AG04450 (cell line): ENCODE data around the gene ITGB4. TPM values are rescaled to one million over a fixed set of nuclear protein-coding genes. Genes with fewer than 3 reads are reported as not detected.

Experiments
- CTCF ChIA-PET: fragments of 300-600, 350-600 bp; formaldehyde crosslinking; extraction: SDS; loops from one replicate; lab custom pipeline; 2022; ENCODE audit warnings: antibody characterized with exemption, inconsistent platforms; lab: Charles Lee
- POLR2A ChIA-PET: fragments of 350-600 bp; formaldehyde crosslinking; extraction: SDS; loops from one replicate; lab custom pipeline; 2021; ENCODE audit warnings: antibody characterized with exemption, inconsistent platforms; lab: Yijun Ruan, JAX
- DNase-seq: peaks from one replicate; pipeline ENCODE4 v3.0.0-alpha.2; 2011; ENCODE audit warnings: low read depth, low spot score
- H3K27ac ChIP-seq: one replicate; pipeline ENCODE4 v1.5.1; 2012; ENCODE audit warnings: low read depth, low read length, control low read depth
- H3K27me3 ChIP-seq: one replicate; pipeline ENCODE4 v1.6.0; 2012; ENCODE audit warnings: low read length; ENCODE audit not compliant: control insufficient read depth, insufficient read depth
- H3K4me3 ChIP-seq: 2 replicates; pipeline ENCODE4 v1.5.1; 2011; ENCODE audit warnings: mild to moderate bottlenecking, low read depth, low read length, control low read depth
- H3K9me3 ChIP-seq: 2 replicates; pipeline ENCODE4 v1.5.1; 2012; ENCODE audit warnings: low read length; ENCODE audit not compliant: control insufficient read depth, insufficient read depth
- polyA plus RNA-seq: library from polyadenylated mRNA; depleted of rRNA; stranded (reverse); fragments of >200 nt; gene quantifications from 2 replicates; pipeline ENCODE4 v1.2.3, GENCODE V29; 2011
- TF ChIP-seq, protein P1 (sequence below): IDR thresholded peaks from 2 replicates; pipeline ENCODE4 v1.5.1; 2011; ENCODE audit warnings: low read depth, low read length, control low read depth, inconsistent platforms

Gene ITGB4
- polyA plus RNA-seq, 1 experiment = 0.31 TPM

- Histone ChIP-seq H3K4me3 (no peak overlapping the region), H3K9me3 (no peaks in the 10 kb centered on the region), H3K27me3 (no peaks in the 10 kb centered on the region), H3K27ac (no peak overlapping the region)
- TF ChIP-seq, protein P1, sequence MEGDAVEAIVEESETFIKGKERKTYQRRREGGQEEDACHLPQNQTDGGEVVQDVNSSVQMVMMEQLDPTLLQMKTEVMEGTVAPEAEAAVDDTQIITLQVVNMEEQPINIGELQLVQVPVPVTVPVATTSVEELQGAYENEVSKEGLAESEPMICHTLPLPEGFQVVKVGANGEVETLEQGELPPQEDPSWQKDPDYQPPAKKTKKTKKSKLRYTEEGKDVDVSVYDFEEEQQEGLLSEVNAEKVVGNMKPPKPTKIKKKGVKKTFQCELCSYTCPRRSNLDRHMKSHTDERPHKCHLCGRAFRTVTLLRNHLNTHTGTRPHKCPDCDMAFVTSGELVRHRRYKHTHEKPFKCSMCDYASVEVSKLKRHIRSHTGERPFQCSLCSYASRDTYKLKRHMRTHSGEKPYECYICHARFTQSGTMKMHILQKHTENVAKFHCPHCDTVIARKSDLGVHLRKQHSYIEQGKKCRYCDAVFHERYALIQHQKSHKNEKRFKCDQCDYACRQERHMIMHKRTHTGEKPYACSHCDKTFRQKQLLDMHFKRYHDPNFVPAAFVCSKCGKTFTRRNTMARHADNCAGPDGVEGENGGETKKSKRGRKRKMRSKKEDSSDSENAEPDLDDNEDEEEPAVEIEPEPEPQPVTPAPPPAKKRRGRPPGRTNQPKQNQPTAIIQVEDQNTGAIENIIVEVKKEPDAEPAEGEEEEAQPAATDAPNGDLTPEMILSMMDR = no peak
- ChIA-PET POLR2A (no interaction called here), CTCF (interaction anchor here (1.0 to 8.0 kb wide), 3 partner anchors 51 to 69 kb away, joined by 3 to 85 read pairs (median 13); partner anchors contain the start of gene SMIM5)
- no peak for DNase-seq
These were observed 36.3 kb upstream of the ITGB4 start for GRCh38 chr17:75684924-75685323.

DNA sequence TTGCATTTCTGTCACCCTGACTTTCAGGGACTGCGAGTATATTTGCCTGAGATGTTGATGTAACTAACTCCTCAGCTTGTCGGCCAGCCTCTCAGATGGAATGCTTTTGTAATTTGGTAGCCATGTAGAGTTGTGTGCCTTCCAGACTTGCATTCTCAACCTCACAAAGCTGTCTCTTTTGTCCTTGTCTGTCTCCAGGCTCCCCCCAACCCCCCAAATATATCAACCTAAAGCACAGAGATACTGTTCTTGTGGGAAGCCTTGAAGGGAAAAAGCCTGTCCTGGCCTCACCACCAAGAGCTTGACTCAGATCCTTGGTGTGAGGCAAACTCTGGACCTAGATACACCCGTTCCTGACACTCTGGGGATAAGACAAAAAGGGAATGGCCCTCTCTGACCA is 35.8 kb upstream of the ITGB4 start:
- no peak overlapping the region for H3K27ac ChIP-seq
- H3K27me3 ChIP-seq = no peaks in the 10 kb centered on the region
- H3K9me3 ChIP-seq = no peaks in the 10 kb centered on the region
- ChIA-PET CTCF (interaction anchor here (1.0 to 8.0 kb wide), 3 partner anchors 63 to 68 kb away, joined by 3 to 85 read pairs (median 3); no protein-coding TSS in a partner anchor), POLR2A (no interaction called here)
- no peak overlapping the region for H3K4me3 ChIP-seq
- DNase-seq = no peak
- TF ChIP-seq, protein P1 = no peak

DNA sequence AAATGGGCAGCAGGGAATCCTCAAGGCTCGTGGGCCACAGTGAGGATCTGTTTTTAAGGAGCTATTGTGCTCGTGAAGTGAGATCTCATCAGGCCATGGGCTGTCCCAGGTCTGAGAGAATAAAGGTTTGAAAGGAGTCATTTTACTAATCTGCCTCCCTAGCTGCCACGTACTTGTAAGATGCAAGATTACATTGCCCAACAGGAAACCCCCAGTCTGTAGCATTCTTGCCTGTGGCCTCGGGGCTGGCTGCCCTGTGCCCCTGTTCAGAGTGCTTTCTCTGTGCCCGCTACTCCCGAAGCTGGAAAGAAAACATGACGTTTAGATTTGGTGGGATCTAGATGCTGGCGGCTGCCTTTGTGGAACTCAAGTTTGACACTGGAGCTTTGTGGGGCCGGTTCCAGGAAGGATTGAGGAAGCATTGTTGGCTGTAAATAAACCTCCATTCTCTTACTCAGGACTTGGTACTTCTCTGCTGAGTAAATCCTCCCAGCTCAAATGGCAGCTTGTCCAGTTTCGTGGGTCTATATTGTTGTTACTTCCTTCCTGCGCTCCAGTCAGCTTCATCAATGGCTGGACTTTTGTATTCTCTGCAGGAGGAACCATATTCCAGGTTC is 32.9 kb upstream of the ITGB4 start:
- H3K27ac ChIP-seq = no peak overlapping the region
- POLR2A ChIA-PET = no interaction called here
- CTCF ChIA-PET = interaction anchor here (1.0 to 3.5 kb wide), 3 partner anchors 55 to 61 kb away, joined by 7 to 17 read pairs (median 13); partner anchors contain the start of gene SMIM5
- DNase-seq = no peak
- H3K27me3 ChIP-seq = no peaks in the 10 kb centered on the region
- no peak overlapping the region for H3K4me3 ChIP-seq
- TF ChIP-seq, protein P1 = no peak
- no peaks in the 10 kb centered on the region for H3K9me3 ChIP-seq

DNA sequence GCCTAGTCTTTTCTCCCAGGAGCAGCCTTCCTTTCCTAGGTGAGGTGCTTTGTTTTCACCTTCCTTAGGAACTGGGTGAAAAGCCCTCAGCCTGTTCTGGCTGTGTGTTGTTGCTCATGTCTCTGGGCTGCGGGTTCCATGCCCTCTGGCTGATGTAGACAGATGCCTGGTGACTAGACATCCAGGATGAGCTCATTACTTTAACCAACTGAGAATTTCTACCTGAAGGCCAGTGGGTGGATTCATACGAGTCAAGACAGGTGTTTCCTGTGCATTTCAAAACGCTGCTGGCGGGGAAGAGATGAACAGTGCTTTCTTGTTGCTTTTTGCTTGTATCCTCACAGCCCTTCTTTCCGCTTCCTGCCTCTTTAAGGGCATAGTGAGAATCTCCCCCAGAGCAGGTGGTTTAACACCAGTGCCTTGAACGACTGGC is 31.8 kb upstream of the ITGB4 start:
- H3K9me3 ChIP-seq = no peaks in the 10 kb centered on the region
- H3K27me3 ChIP-seq = no peaks in the 10 kb centered on the region
- ChIA-PET CTCF (interaction anchor here (1.0 to 3.5 kb wide), 3 partner anchors 56 to 64 kb away, joined by 3 to 17 read pairs (median 6); partner anchors contain the start of gene SMIM5), POLR2A (no interaction called here)
- H3K27ac ChIP-seq = no peak overlapping the region
- DNase-seq = no peak
- H3K4me3 ChIP-seq = no peak overlapping the region
- TF ChIP-seq, protein P1 = no peak

- POLR2A ChIA-PET = no interaction called here
- H3K27ac ChIP-seq = peak overlapping the region; percentile 21
- no peak for DNase-seq
These were observed 29.9 kb upstream of the ITGB4 start for GRCh38 chr17:75691371-75691791.

More at GRCh38 chr17:75691371-75691791, 29.9 kb upstream of the ITGB4 start:
- no peak overlapping the region for H3K4me3 ChIP-seq
- TF ChIP-seq, protein P1 = no peak
- CTCF ChIA-PET = interaction anchor here (2.0 kb wide), 1 partner anchor 56 kb away, joined by 6 read pairs; no protein-coding TSS in a partner anchor
- H3K27me3 ChIP-seq = no peaks in the 10 kb centered on the region
- no peaks in the 10 kb centered on the region for H3K9me3 ChIP-seq
